Esophagus squamous epithelium (tissue), 4 donors: ENCODE data around the gene LARP1B.
"Not testable (repeated sequence)": the region's sequence is repeated elsewhere in the genome, so short reads cannot be mapped to it uniquely, and the experiment has no call there.

Experiments
- POLR2A ChIP-seq, 4 donors: fragments of 450-650 bp; IDR thresholded peaks; one replicate each; pipeline ENCODE4 v1.6.1; 2017; ENCODE audit warnings: antibody characterized with exemption in 4 of 4, mild to moderate bottlenecking in 4 of 4, moderate library complexity in 3 of 4
- TF ChIP-seq, protein P1 (sequence below), 6 experiments: fragments of 450-650 bp in 4 of 6; fragments of 200-600 bp in 2 of 6; sonication (generic) in 2 of 6; IDR thresholded peaks; one replicate each; pipeline ENCODE4 v1.5.1; 2016 to 2019; ENCODE audit warnings: antibody characterized with exemption in 6 of 6, mild to moderate bottlenecking in 4 of 6, moderate library complexity in 4 of 6

- TF ChIP-seq, protein P1, sequence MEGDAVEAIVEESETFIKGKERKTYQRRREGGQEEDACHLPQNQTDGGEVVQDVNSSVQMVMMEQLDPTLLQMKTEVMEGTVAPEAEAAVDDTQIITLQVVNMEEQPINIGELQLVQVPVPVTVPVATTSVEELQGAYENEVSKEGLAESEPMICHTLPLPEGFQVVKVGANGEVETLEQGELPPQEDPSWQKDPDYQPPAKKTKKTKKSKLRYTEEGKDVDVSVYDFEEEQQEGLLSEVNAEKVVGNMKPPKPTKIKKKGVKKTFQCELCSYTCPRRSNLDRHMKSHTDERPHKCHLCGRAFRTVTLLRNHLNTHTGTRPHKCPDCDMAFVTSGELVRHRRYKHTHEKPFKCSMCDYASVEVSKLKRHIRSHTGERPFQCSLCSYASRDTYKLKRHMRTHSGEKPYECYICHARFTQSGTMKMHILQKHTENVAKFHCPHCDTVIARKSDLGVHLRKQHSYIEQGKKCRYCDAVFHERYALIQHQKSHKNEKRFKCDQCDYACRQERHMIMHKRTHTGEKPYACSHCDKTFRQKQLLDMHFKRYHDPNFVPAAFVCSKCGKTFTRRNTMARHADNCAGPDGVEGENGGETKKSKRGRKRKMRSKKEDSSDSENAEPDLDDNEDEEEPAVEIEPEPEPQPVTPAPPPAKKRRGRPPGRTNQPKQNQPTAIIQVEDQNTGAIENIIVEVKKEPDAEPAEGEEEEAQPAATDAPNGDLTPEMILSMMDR (IDR thresholded peaks at IDR 0.05) = not testable (repeated sequence)
- not testable (repeated sequence) for TF ChIP-seq POLR2A (IDR thresholded peaks at IDR 0.05)
Measured at GRCh38 chr4:128258166-128258565, 197.1 kb downstream of the LARP1B start.
